Trophoblast cell (in vitro differentiated cells and primary cell): Measurements from ENCODE around the gene VPS37D.

Experiments used
- DNase-seq, 2 donors: peaks; one replicate each; pipeline ENCODE4 v3.0.0-alpha.2; 2016
- H2AFZ ChIP-seq: 2 replicates; pipeline ENCODE4 v1.6.1; 2013; ENCODE audit warnings: low read length, moderate library complexity, mild to moderate bottlenecking; ENCODE audit not compliant: insufficient read depth, poor library complexity
- H2AK5ac ChIP-seq: 2 replicates; pipeline ENCODE4 v1.6.1; 2013; ENCODE audit warnings: mild to moderate bottlenecking, low read length
- H2BK120ac ChIP-seq: 2 replicates; pipeline ENCODE4 v1.6.1; 2013; ENCODE audit warnings: low read length, mild to moderate bottlenecking, moderate library complexity; ENCODE audit not compliant: insufficient read depth, poor library complexity
- H2BK12ac ChIP-seq: 2 replicates; pipeline ENCODE4 v1.6.1; 2013; ENCODE audit warnings: mild to moderate bottlenecking, low read length, moderate library complexity
- H2BK5ac ChIP-seq: 2 replicates; pipeline ENCODE4 v1.6.1; 2013; ENCODE audit warnings: low read length, low read depth, moderate library complexity, mild to moderate bottlenecking; ENCODE audit not compliant: poor library complexity
- H3K14ac ChIP-seq: 2 replicates; pipeline ENCODE4 v1.6.1; 2013; ENCODE audit warnings: mild to moderate bottlenecking, low read length
- H3K18ac ChIP-seq: 2 replicates; pipeline ENCODE4 v1.6.1; 2013; ENCODE audit warnings: mild to moderate bottlenecking, low read length
- H3K23ac ChIP-seq: 2 replicates; pipeline ENCODE4 v1.6.1; 2013; ENCODE audit warnings: low read length
- H3K27ac ChIP-seq: 2 replicates; pipeline ENCODE4 v1.5.1; 2013; ENCODE audit warnings: low read depth, mild to moderate bottlenecking, inconsistent platforms, low read length, moderate library complexity
- H3K27me3 ChIP-seq: 2 replicates; pipeline ENCODE4 v1.6.1; 2013; ENCODE audit warnings: inconsistent platforms, mild to moderate bottlenecking, low read length, moderate library complexity; ENCODE audit not compliant: insufficient read depth
- H3K36me3 ChIP-seq, 2 experiments: 1 replicate in 1 of 2; 2 replicates in 1 of 2; pipeline ENCODE4 v1.6.1; 2013; ENCODE audit warnings: low read length in 2 of 2, mild to moderate bottlenecking in 2 of 2, moderate library complexity in 1 of 2; ENCODE audit not compliant: insufficient read depth in 2 of 2, control insufficient read depth in 1 of 2
- H3K4ac ChIP-seq: 2 replicates; pipeline ENCODE4 v1.6.1; 2013; ENCODE audit warnings: low read depth, mild to moderate bottlenecking, low read length, moderate library complexity
- H3K4me1 ChIP-seq, 2 experiments: 1 replicate in 1 of 2; 2 replicates in 1 of 2; pipeline ENCODE4 v1.6.1; 2013; ENCODE audit warnings: low read length in 2 of 2, mild to moderate bottlenecking in 2 of 2, moderate library complexity in 1 of 2; ENCODE audit not compliant: insufficient read depth in 2 of 2, control insufficient read depth in 1 of 2
- H3K4me2 ChIP-seq: 2 replicates; pipeline ENCODE4 v1.6.1; 2013; ENCODE audit warnings: inconsistent platforms, mild to moderate bottlenecking, low read length, moderate library complexity
- H3K4me3 ChIP-seq: 2 replicates; pipeline ENCODE4 v1.5.1; 2013; ENCODE audit warnings: mild to moderate bottlenecking, low read depth, low read length, inconsistent platforms
- H3K79me1 ChIP-seq: one replicate; pipeline ENCODE4 v1.6.1; 2013; ENCODE audit warnings: low read length
- H3K79me2 ChIP-seq: 2 replicates; pipeline ENCODE4 v1.6.1; 2013; ENCODE audit warnings: low read length, mild to moderate bottlenecking; ENCODE audit not compliant: control insufficient read depth, insufficient read depth, poor library complexity
- H3K9ac ChIP-seq: 2 replicates; pipeline ENCODE4 v1.6.1; 2013; ENCODE audit warnings: mild to moderate bottlenecking, low read length
- H3K9me3 ChIP-seq: 2 replicates; pipeline ENCODE4 v1.6.1; 2013; ENCODE audit warnings: low read depth, mild to moderate bottlenecking, control low read depth, inconsistent platforms, low read length; ENCODE audit not compliant: insufficient read depth
- H4K12ac ChIP-seq: 2 replicates; pipeline ENCODE4 v1.6.1; 2013; ENCODE audit warnings: low read depth, mild to moderate bottlenecking, low read length, moderate library complexity
- H4K8ac ChIP-seq: 2 replicates; pipeline ENCODE4 v1.6.1; 2013; ENCODE audit warnings: low read depth, mild to moderate bottlenecking, low read length, moderate library complexity
- H4K91ac ChIP-seq: one replicate; pipeline ENCODE4 v1.6.1; 2013; ENCODE audit warnings: low read depth, mild to moderate bottlenecking, low read length, moderate library complexity
- WGBS: extraction: QIAGEN DNeasy Blood & Tissue Kit; methylation state at CpG from one replicate; pipeline ENCODE4 v1.1.7; 2013; ENCODE audit warnings: missing lambda C conversion rate; ENCODE audit not compliant: insufficient read length, insufficient coverage; ENCODE audit errors: extremely low coverage; 5-methylcytosine and 5-hydroxymethylcytosine counted together

The VPS37D gene

DNA sequence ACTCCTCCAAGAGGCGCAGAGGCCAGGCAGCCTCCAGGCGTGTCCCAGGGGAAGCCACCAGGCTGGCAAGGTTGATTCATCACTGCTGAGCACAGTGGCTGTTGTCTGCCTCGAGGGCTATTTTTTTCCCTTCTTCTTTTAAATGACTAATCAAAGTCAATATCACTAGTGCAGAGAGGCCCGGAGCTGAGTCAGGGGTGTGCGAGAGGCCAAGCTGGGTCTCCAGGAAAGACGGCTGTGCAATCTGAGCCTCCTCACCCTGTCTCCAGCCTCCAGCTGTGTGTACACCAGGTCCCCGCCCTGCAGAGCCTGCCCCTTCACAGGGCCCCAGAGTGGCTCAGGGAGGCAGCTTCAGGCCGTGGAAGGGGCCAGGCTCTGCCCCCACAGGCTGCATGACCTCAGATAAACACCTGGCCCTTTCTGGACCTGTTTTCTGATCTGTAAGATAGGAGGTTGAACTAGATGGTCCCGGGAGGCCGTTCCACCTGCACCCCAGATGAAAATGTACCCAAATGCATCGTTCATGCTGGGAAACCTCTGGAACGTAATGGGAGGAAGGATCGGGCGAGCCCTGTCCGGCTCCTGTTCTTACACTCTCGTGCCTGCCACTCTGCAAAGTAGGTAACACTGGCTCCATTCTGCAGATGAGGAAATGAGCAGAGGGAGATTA is 48.2 kb downstream of the VPS37D start:
- H2BK12ac ChIP-seq, result no peak overlapping the region

GRCh38 chr7:73716318-73716890 is 48.8 kb downstream of the VPS37D start:
- H3K9me3 ChIP-seq, result no peaks in the 10 kb centered on the region
- no peak overlapping the region for H2AK5ac ChIP-seq
- H2AFZ ChIP-seq, result no peak overlapping the region
- no peak overlapping the region for H3K27ac ChIP-seq
- no peak overlapping the region for H2BK5ac ChIP-seq
- H4K8ac ChIP-seq, result no peak overlapping the region
- H3K79me1 ChIP-seq, result peaks cover 3% of the 10 kb centered on the region
- H4K91ac ChIP-seq, result no peak overlapping the region
- H3K4me1 ChIP-seq, result peaks cover 10 to 19% of the 10 kb centered on the region in 2 experiments
- H3K14ac ChIP-seq, result no peak overlapping the region
- no peak overlapping the region for H3K4me3 ChIP-seq
- H3K9ac ChIP-seq, result no peak overlapping the region
- H2BK12ac ChIP-seq, result no peak overlapping the region
- no peak overlapping the region for H4K12ac ChIP-seq
- DNase-seq, result no peak
- H3K23ac ChIP-seq, result no peak overlapping the region
- peaks cover 5% of the 10 kb centered on the region for H3K27me3 ChIP-seq
- no peak overlapping the region for H2BK120ac ChIP-seq
- H3K36me3 ChIP-seq, result no peaks in the 10 kb centered on the region
- peak overlapping the region; percentile 5 for H3K4me2 ChIP-seq
- WGBS, result no CpG with 5 or more reads among the region's 4 CpGs
- no peak overlapping the region for H3K4ac ChIP-seq
- H3K18ac ChIP-seq, result no peak overlapping the region
- peaks cover 2% of the 10 kb centered on the region for H3K79me2 ChIP-seq

More for the DNA sequence above, 48.2 kb downstream of the VPS37D start:
- Histone ChIP-seq H3K14ac (no peak overlapping the region), H3K36me3 (no peaks in the 10 kb centered on the region), H2AK5ac (no peak overlapping the region), H4K12ac (no peak overlapping the region), H3K27me3 (peaks cover 5% of the 10 kb centered on the region), H2AFZ (no peak overlapping the region), H3K4me3 (no peak overlapping the region), H3K4me2 (peak overlapping the region; percentile 5), H3K9ac (no peak overlapping the region), H3K27ac (no peak overlapping the region), H3K79me2 (peaks cover 2% of the 10 kb centered on the region), H3K18ac (no peak overlapping the region), H2BK120ac (no peak overlapping the region), H3K9me3 (no peaks in the 10 kb centered on the region), H2BK5ac (no peak overlapping the region), H3K79me1 (peaks cover 3% of the 10 kb centered on the region), H3K23ac (no peak overlapping the region), H4K91ac (no peak overlapping the region), H3K4me1 (peaks cover 10 to 19% of the 10 kb centered on the region in 2 experiments), H3K4ac (no peak overlapping the region), H4K8ac (no peak overlapping the region)
- DNase-seq, result peak; percentile 96 to 99
- WGBS, result no CpG with 5 or more reads among the region's 16 CpGs

DNA sequence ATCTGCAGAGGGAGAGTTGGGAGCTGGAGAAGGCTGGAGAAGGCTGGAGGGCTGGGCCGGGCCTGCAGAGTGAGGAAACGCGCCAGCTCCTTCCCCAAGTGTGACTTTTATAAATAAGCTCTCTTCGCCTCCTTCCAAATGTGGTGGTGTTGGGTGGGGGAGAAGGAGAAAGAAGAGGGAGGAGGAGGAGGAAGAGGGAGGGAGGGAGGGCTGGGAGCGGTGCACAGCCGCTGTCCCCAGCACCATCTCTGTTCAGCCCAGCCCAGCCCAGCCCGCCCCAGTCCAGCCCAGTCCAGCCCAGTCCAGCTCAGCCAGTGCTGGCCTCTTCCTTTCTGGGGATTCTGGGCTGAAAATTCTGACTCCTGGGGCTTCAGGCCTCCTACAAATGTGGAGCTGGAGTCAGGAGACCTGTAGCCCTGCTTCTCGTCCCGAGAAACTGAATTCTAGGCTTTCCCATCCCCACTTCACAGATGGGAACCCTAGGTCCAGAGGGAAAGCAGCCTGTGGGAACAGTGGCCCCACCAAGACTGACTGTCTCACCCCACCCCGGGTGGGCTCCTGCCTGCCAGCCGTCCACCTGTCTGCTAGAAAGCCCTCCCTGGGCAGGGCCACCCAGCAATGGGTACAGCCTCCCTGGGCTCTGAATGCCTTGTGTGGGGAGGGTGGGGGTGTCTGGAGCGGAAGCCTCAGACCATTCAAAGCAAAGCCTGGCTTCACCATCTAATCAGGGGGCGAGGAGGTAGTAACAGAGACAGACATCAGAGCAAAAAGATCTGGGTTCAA is 49.6 kb downstream of the VPS37D start:
- Histone ChIP-seq H3K4me2 (no peak overlapping the region), H3K14ac (no peak overlapping the region), H3K4me1 (peaks cover 10 to 19% of the 10 kb centered on the region in 2 experiments), H3K18ac (no peak overlapping the region), H2BK120ac (no peak overlapping the region), H3K9ac (no peak overlapping the region), H3K36me3 (no peaks in the 10 kb centered on the region), H2AK5ac (no peak overlapping the region), H3K79me2 (peaks cover 2% of the 10 kb centered on the region), H3K9me3 (no peaks in the 10 kb centered on the region), H2BK5ac (no peak overlapping the region), H3K4ac (peak overlapping the region; percentile 9), H2BK12ac (no peak overlapping the region), H4K91ac (no peak overlapping the region), H4K8ac (no peak overlapping the region), H4K12ac (no peak overlapping the region), H2AFZ (no peak overlapping the region), H3K79me1 (peaks cover 3% of the 10 kb centered on the region), H3K23ac (no peak overlapping the region), H3K4me3 (no peak overlapping the region), H3K27me3 (peaks cover 5% of the 10 kb centered on the region), H3K27ac (no peak overlapping the region)
- no CpG with 5 or more reads among the region's 13 CpGs for WGBS
- DNase-seq, result no peak

DNA sequence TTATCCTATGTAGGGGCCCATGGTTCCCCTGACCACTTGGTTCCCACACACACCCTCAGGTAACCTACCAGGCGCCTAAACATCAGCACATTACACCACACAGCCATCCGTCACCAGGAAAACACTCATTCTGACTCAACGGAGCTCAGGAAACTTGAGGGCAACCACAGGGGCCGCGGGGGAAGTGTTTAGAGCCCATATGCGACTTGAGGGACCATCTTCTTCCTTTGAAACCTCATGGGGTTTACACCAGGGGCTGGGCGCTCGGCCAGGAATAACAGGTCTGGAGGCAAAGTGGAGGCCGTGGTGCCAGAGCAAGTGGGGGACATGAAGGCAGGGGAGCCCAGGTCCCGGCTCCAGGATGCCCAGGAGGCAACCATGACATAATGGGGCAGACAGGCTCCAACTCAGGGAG is 50.4 kb downstream of the VPS37D start:
- H3K4ac ChIP-seq, result no peak overlapping the region
- H4K12ac ChIP-seq, result no peak overlapping the region
- H2BK120ac ChIP-seq, result no peak overlapping the region
- no peak overlapping the region for H3K27ac ChIP-seq
- no peak overlapping the region for H3K14ac ChIP-seq
- no peak overlapping the region for H3K18ac ChIP-seq
- H4K8ac ChIP-seq, result no peak overlapping the region
- H3K9ac ChIP-seq, result no peak overlapping the region
- peaks cover 5% of the 10 kb centered on the region for H3K27me3 ChIP-seq
- H4K91ac ChIP-seq, result no peak overlapping the region
- no peak overlapping the region for H2BK12ac ChIP-seq
- H2AFZ ChIP-seq, result no peak overlapping the region
- peaks cover 10 to 19% of the 10 kb centered on the region in 2 experiments for H3K4me1 ChIP-seq
- H3K4me2 ChIP-seq, result no peak overlapping the region
- H2BK5ac ChIP-seq, result no peak overlapping the region
- no peak overlapping the region for H2AK5ac ChIP-seq
- H3K9me3 ChIP-seq, result no peaks in the 10 kb centered on the region
- peaks cover 2% of the 10 kb centered on the region for H3K79me2 ChIP-seq
- DNase-seq, result peak; percentile 67 to 70
- H3K4me3 ChIP-seq, result no peak overlapping the region
- no peak overlapping the region for H3K23ac ChIP-seq
- H3K79me1 ChIP-seq, result peaks cover 3% of the 10 kb centered on the region
- H3K36me3 ChIP-seq, result no peaks in the 10 kb centered on the region
- no CpG with 5 or more reads among the region's 10 CpGs for WGBS
